GM10266 (cell line): ENCODE data around the gene CREBBP.
A peak's percentile ranks its signal among the peaks of the same experiment; 100 is the strongest.

Source experiments
- DNase-seq: peaks from one replicate; pipeline ENCODE4 v3.0.0; 2012; ENCODE audit errors: extremely low spot score
- TF ChIP-seq, protein P1 (sequence below): IDR thresholded peaks from 2 replicates; pipeline ENCODE4 v1.5.1; 2012; ENCODE audit warnings: mild to moderate bottlenecking, low read depth; ENCODE audit not compliant: control insufficient read depth, insufficient read depth; ENCODE audit errors: missing control alignments

Gene CREBBP

DNA sequence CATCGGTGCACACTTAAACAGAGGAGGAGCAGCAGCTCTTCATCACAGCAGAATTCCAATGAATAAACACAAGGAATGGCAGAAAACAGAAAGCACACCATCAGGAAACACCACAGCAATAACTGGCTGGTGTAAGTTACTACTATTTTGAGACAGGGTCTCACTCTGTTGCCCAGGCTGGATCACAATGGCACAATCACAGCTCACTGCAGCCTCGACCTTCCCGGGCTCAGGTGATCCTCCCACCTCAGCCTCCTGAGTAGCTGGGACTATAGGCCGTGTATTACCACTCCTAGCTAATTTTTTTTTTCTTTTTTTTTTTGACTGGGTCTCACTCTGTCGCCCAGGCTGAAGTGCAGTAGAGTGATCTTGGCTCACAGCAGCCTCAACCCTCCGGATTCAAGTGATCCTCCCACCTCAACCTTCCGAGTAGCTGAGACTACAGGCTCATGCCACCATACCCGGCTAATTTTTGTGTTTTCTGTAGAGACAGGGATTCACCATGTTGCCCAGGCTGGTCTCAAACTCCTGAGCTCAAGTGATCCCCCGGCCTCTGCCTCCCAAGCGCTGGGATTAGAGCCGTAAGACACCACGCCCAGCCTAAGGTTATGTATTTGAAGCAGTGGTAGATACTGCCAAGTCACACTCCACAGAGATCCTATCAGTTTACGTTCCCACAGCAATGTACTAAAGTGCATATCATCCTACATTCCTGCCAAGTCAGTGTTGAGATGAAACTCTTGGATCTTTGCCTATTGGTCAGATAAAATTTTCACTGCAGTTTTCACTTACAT is 183.9 kb downstream of the CREBBP start:
- TF ChIP-seq, protein P1, sequence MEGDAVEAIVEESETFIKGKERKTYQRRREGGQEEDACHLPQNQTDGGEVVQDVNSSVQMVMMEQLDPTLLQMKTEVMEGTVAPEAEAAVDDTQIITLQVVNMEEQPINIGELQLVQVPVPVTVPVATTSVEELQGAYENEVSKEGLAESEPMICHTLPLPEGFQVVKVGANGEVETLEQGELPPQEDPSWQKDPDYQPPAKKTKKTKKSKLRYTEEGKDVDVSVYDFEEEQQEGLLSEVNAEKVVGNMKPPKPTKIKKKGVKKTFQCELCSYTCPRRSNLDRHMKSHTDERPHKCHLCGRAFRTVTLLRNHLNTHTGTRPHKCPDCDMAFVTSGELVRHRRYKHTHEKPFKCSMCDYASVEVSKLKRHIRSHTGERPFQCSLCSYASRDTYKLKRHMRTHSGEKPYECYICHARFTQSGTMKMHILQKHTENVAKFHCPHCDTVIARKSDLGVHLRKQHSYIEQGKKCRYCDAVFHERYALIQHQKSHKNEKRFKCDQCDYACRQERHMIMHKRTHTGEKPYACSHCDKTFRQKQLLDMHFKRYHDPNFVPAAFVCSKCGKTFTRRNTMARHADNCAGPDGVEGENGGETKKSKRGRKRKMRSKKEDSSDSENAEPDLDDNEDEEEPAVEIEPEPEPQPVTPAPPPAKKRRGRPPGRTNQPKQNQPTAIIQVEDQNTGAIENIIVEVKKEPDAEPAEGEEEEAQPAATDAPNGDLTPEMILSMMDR: no peak
- DNase-seq: no peak

DNA sequence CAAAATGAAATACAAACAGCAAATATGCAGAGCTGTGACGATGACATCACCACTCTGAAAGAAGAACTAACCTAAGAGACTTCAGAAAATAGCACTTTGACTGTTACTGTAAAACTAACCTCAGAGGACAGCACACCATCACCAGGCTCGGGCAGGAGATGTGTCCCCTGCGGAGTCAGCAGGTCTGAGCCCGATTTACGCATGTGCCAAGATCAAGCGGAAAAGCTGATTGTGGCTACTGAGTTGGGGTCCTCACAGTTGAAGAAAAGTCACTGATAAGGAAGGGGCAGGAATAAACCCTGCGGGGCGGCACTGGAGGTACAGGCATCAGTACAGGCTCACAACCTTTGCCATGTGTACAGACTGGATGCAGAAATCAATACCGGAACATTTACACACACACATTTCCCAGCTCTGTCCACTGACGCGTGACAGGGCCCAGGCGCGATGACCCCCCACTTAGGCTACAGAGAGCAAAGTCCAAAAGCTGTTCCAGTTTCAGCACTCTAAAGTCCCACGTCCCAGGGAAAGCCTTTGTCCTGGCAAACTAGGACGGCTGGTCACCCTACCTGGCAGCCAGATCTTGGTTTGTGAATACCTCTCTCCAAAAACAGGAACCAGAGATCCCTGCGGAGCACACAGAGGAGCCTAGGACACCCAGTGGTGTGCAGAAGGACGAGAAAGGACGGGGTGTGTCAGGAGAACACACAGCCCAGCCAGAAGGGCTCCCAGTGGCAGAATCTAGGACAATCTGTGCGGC is 184.7 kb downstream of the CREBBP start:
- DNase-seq: peak; percentile 37
- TF ChIP-seq, protein P1: no peak

DNA sequence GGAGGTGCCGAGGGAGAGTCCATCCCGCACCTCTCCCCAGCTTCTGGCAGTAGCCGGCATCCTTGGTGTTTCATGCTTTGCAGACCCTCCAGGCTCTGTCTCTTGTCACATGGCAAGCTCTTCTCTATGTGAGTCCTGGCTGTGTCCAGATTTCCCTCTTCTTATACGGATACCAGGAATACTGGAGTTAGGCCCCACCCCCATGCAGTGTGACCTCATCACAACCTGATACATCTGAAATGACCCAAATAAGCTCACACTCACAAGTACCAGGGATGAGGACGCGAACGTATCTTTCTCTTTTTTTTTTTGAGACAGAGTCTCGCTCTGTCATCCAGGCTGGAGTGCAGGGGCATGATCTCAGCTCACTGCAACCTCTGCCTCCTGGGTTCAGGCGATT is 186.5 kb downstream of the CREBBP start:
- TF ChIP-seq, protein P1: no peak

GRCh38 chr16:3691761-3692160 is 188.8 kb downstream of the CREBBP start:
- DNase-seq: no peak
- TF ChIP-seq, protein P1: no peak

More for the DNA sequence above, 186.5 kb downstream of the CREBBP start:
- no peak for DNase-seq

- TF ChIP-seq, protein P1: no peak
- DNase-seq: no peak
Measured at GRCh38 chr16:3690980-3691720, 189.4 kb downstream of the CREBBP start.

GRCh38 chr16:3690470-3690928 is 190.0 kb downstream of the CREBBP start:
- TF ChIP-seq, protein P1: peak; percentile 86
- DNase-seq: peak; percentile 85
